ENCODE data around the gene CCR5.

DNA sequence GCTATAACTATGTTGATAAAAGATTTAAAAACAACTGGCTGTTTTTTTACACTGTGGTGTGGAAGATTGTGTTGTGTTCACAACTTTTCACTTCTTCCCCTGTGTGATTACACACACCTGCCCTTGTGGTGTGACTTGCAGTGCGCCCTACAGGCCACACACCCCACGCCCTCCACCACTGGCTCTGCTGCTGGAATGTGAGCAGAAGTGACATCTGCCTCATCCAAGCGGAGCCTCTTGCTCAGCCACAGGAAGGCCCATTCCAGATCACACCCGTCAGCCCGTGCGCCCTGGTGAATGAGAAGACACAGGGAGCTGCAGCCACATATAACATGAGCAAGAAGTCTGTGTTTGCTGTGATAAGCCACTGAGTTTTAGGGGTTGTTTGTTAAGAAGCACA, 9.8 kb upstream of the CCR5 start:
- TF ChIP-seq, protein P1, sequence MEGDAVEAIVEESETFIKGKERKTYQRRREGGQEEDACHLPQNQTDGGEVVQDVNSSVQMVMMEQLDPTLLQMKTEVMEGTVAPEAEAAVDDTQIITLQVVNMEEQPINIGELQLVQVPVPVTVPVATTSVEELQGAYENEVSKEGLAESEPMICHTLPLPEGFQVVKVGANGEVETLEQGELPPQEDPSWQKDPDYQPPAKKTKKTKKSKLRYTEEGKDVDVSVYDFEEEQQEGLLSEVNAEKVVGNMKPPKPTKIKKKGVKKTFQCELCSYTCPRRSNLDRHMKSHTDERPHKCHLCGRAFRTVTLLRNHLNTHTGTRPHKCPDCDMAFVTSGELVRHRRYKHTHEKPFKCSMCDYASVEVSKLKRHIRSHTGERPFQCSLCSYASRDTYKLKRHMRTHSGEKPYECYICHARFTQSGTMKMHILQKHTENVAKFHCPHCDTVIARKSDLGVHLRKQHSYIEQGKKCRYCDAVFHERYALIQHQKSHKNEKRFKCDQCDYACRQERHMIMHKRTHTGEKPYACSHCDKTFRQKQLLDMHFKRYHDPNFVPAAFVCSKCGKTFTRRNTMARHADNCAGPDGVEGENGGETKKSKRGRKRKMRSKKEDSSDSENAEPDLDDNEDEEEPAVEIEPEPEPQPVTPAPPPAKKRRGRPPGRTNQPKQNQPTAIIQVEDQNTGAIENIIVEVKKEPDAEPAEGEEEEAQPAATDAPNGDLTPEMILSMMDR (IDR thresholded peaks at IDR 0.05): no peak
- TF ChIP-seq POLR2A (IDR thresholded peaks at IDR 0.05) (no peak), EP300 (IDR thresholded peaks at IDR 0.05) (no peak), POLR2AphosphoS5 (IDR thresholded peaks at IDR 0.05) (no peak)
